Adrenal gland (tissue), 5 donors: ENCODE results near the gene MTM1.

Experiments
- CTCF ChIP-seq, 6 experiments: fragments of 450-650 bp in 4 of 6; fragments of 200-600 bp in 2 of 6; sonication (generic) in 1 of 6; IDR thresholded peaks; 1 replicate in 5 of 6; 2 replicates in 1 of 6; pipeline versions ENCODE4 v1.5.1 to v1.8.0; 2016 to 2021; ENCODE audit warnings: antibody characterized with exemption in 6 of 6, mild to moderate bottlenecking in 2 of 6, moderate library complexity in 1 of 6
- POLR2A ChIP-seq, 2 donors: fragments of 450-650 bp; IDR thresholded peaks; one replicate each; pipeline ENCODE4 v1.6.1; 2017; ENCODE audit warnings: antibody characterized with exemption in 2 of 2, mild to moderate bottlenecking in 2 of 2, moderate library complexity in 1 of 2
- donor health status: DM: no; HTN: no; CAD: no.

- TF ChIP-seq CTCF (IDR thresholded peaks at IDR 0.05) = no peak
- no peak for TF ChIP-seq POLR2A (IDR thresholded peaks at IDR 0.05)
Observed at GRCh38 chrX:150625097-150625496, 56.7 kb downstream of the MTM1 start.
